Muscle layer of colon (tissue), 2 donors: Measurements from ENCODE around the gene AIM2.

ENCODE experiments used
- H3K27ac ChIP-seq: one replicate; pipeline ENCODE4 v1.7.0; 2013; ENCODE audit warnings: low read depth, mild to moderate bottlenecking, low read length, moderate library complexity
- H3K27me3 ChIP-seq, 2 donors: one replicate each; pipeline ENCODE4 v1.7.0; 2013; ENCODE audit warnings: low read length in 2 of 2, mild to moderate bottlenecking in 2 of 2; ENCODE audit not compliant: insufficient read depth in 2 of 2, control insufficient read depth in 1 of 2
- H3K36me3 ChIP-seq: one replicate; pipeline ENCODE4 v1.7.0; 2013; ENCODE audit warnings: mild to moderate bottlenecking, low read length; ENCODE audit not compliant: insufficient read depth
- H3K4me1 ChIP-seq: one replicate; pipeline ENCODE4 v1.7.0; 2013; ENCODE audit warnings: mild to moderate bottlenecking, low read length; ENCODE audit not compliant: insufficient read depth
- H3K4me3 ChIP-seq, 2 donors: one replicate each; pipeline ENCODE4 v1.7.0; 2013; ENCODE audit warnings: low read length in 2 of 2, low read depth in 1 of 2, mild to moderate bottlenecking in 1 of 2, moderate library complexity in 1 of 2
- H3K9ac ChIP-seq: one replicate; pipeline ENCODE4 v1.7.0; 2013; ENCODE audit warnings: low read length
- H3K9me3 ChIP-seq: one replicate; pipeline ENCODE4 v1.7.0; 2013; ENCODE audit warnings: mild to moderate bottlenecking, low read length
- donor health status: abdominal sarcoma.
- donor health status: Adenocarcinoma of cecum.

The AIM2 gene

DNA sequence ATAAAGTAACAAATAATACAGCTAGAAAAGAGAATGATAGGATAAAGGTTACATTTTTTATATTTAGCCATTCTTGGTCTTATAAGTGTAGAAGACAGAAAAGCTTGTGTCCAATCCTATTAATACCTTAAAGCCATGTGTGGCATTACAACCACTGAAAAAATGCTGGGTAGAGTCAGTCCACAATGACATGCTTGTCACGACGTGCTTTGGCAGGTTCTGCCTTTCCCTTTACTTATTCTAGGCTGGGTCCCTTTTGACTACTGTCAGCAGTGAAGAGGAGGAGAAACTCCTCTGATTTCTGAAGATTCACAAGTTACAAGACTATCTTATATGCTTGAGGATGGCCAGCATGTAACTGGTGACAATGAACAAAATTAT lies 14.6 kb upstream of the AIM2 start:
- Histone ChIP-seq H3K9ac (no peak overlapping the region), H3K27me3 (no peaks in the 10 kb centered on the region), H3K4me1 (no peaks in the 10 kb centered on the region), H3K27ac (no peak overlapping the region), H3K36me3 (no peaks in the 10 kb centered on the region), H3K9me3 (no peaks in the 10 kb centered on the region), H3K4me3 (no peak overlapping the region)

DNA sequence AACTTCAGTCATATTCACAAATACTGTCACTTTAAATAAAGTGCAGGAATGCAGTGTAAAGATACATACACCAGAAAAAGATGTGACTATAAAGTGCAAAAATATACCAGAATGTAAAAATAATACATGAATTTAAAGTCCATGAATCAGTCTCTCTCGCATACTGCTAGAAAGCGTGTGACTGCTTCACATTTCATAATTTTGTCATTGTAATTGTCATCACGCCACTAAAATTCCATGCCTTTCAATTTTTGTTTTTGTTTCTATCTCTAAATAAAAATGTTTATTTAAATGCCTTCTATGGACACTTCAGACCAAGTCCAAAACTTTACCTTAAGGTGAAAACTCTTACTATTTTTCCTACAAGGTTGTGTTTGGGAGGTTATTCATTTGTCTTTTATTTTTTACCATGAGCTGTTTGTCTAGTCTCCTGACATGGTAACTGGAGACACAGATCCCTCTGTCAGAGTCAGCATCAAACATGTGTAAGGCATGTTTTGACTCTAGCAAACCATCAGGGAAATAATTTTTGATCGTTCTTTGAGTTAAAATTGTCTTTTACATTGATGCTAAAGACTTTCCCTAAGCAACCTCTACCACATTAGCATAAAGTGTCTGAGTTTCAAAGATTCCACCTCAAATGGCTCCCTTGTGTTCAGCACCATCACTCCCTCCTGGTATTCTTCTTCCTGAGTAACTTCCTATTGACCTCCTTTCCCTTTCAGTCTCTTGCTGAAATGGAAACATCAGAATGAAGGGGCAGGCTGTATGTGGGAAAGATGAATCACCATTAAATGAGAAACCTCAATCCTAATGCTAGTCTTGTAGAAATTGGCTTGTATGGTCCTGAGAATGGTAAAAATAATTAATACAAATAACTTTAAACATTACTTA lies 14.0 kb upstream of the AIM2 start:
- Histone ChIP-seq H3K36me3 (no peaks in the 10 kb centered on the region), H3K4me3 (no peak overlapping the region), H3K27me3 (no peaks in the 10 kb centered on the region), H3K9ac (no peak overlapping the region), H3K9me3 (no peaks in the 10 kb centered on the region), H3K27ac (no peak overlapping the region), H3K4me1 (no peaks in the 10 kb centered on the region)

DNA sequence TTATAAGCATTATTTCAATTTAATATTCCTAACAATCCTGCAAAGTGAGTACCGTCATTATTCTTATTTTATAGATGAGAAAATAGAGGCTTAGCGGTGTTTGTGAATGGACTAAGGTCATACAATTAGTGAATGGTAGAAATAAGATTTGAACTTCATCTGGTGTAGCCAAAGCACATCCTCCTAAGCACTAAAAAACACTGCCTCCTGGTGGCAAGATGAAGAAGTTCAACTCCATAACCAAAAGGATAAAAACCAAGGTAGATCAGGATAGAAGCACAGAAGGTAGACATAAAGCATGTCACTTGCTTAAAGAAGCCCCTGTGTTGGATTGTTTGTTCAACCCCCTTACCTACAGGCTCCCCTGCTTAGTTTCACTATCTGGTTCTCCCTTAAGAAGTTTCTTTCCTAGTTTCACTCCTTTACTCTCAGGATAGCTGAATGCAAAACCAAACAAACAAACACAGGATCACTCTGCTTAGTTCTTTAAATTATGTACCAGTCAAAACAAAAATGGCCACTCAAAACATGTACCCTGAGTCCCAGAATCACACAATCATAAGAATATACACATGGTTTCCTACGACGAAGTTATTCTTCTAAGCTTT lies 12.7 kb upstream of the AIM2 start:
- Histone ChIP-seq H3K27me3 (no peaks in the 10 kb centered on the region), H3K9ac (no peak overlapping the region), H3K27ac (no peak overlapping the region), H3K4me1 (no peaks in the 10 kb centered on the region), H3K36me3 (no peaks in the 10 kb centered on the region), H3K9me3 (no peaks in the 10 kb centered on the region), H3K4me3 (no peak overlapping the region)

DNA sequence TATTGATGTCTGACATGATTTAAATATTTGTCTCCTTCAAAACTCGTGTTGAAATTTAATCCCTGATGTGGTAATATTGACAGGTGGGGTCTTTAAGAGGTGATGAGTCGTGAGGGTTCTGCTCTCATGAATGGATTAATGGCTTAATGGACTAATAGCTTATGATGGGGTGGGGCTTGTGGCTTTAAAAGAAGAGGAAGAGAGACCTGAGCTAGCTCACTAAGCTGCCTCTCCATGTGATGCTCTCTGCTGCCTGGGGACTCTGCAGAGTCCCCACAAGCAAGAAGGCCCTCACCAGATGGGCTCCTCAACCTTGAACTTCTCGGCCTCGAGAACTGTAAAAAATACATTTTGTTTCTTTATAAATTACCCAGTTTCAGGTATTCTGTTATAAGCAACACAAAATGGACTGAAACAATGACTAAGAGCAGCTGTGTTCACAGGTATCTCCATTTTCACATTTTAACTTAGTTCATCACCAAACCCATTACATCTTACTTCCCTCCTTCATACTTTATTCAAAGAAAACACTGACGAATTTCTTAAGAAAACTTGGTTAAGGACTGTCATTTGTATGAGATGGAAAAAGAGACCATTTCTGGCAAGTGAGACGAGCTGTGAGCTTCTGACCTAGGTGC lies 12.1 kb upstream of the AIM2 start:
- no peak overlapping the region for H3K4me3 ChIP-seq
- no peak overlapping the region for H3K27ac ChIP-seq
- no peaks in the 10 kb centered on the region for H3K36me3 ChIP-seq
- H3K4me1 ChIP-seq: no peaks in the 10 kb centered on the region
- H3K9ac ChIP-seq: no peak overlapping the region
- no peaks in the 10 kb centered on the region for H3K27me3 ChIP-seq
- no peaks in the 10 kb centered on the region for H3K9me3 ChIP-seq

DNA sequence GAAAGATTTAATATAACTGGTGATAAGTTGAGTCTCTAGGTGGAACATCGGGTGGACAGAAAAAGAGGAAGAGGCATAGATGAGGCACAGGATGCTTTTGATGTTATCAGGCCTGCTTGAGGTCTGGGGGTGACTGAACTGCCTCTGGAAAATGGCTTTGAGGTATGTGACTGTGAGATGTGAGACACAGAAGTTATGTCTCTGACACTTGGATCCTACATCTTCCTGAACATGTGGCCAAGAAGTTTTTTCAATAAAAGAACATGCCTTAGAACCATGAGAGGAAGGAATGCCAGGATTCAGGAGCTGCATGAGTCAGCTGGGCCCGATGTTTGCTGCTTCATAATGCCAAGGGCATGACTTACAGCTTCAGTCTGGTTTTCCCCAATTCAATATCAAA lies 11.5 kb upstream of the AIM2 start:
- no peaks in the 10 kb centered on the region for H3K4me1 ChIP-seq
- H3K27me3 ChIP-seq: no peaks in the 10 kb centered on the region
- no peak overlapping the region for H3K9ac ChIP-seq
- no peak overlapping the region for H3K27ac ChIP-seq
- no peak overlapping the region for H3K4me3 ChIP-seq
- H3K36me3 ChIP-seq: no peaks in the 10 kb centered on the region
- no peaks in the 10 kb centered on the region for H3K9me3 ChIP-seq

DNA sequence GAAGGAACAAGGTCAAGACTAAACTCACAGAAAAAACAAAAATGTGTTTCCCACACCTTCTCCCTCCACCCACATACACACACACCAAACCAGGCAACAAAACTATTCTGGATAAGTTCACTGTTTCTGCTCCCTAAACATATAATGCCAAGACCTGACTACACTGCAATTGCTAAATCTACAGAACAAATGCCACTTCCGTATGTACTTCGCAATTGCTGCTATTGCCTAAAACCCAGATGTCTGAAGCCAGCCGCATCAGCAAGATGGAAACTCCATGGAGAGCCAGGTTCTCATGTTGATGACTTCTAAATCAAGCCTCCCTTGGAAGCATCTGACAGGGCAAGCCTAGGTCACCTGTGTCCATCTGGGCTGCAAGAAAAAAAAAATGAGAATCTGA lies 8.3 kb upstream of the AIM2 start:
- Histone ChIP-seq H3K27me3 (no peaks in the 10 kb centered on the region), H3K27ac (no peak overlapping the region), H3K9me3 (no peaks in the 10 kb centered on the region), H3K4me3 (no peak overlapping the region), H3K9ac (no peak overlapping the region), H3K36me3 (no peaks in the 10 kb centered on the region), H3K4me1 (no peaks in the 10 kb centered on the region)

DNA sequence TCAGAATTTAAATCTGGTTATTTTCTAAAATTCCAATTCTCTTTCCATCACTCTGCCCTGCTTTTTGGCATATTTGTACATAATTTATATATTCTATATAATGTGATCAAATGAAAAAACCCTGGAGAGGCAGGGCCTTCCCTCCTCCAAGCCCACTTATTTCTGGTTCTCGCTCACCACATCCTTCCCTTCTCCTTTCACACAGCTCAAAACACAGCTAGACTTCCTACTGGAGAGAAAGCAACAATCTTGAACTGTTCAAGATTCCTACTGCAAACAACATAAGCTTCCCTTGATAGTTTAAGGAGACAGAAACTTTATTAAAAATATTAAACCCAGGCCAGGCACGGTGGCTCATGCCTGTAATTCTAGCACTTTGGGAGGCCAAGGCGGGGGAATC lies 7.6 kb upstream of the AIM2 start:
- H3K9me3 ChIP-seq: no peaks in the 10 kb centered on the region
- no peak overlapping the region for H3K4me3 ChIP-seq
- H3K27ac ChIP-seq: no peak overlapping the region
- no peak overlapping the region for H3K9ac ChIP-seq
- no peaks in the 10 kb centered on the region for H3K27me3 ChIP-seq
- no peaks in the 10 kb centered on the region for H3K4me1 ChIP-seq
- no peaks in the 10 kb centered on the region for H3K36me3 ChIP-seq

DNA sequence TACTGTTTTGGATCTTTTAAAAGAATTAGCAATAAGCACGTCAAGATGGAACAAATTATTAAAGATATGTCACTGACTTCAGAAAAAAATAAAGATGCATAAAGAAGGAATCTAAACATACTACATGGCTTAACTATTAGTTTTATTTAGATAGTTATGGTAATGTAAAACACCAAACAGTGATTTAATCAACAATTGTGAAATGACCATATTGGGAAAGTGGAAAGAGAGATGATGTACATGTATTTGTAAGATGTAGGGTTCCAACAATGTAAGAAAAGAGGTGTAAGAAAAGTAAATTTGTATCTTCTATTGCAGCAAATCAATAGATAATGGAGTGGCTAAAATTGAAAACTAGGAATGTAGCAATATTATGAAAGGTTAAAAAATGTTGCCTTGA lies 6.4 kb upstream of the AIM2 start:
- H3K36me3 ChIP-seq: no peaks in the 10 kb centered on the region
- H3K27ac ChIP-seq: no peak overlapping the region
- H3K9me3 ChIP-seq: no peaks in the 10 kb centered on the region
- H3K9ac ChIP-seq: no peak overlapping the region
- no peaks in the 10 kb centered on the region for H3K27me3 ChIP-seq
- no peaks in the 10 kb centered on the region for H3K4me1 ChIP-seq
- H3K4me3 ChIP-seq: no peak overlapping the region

DNA sequence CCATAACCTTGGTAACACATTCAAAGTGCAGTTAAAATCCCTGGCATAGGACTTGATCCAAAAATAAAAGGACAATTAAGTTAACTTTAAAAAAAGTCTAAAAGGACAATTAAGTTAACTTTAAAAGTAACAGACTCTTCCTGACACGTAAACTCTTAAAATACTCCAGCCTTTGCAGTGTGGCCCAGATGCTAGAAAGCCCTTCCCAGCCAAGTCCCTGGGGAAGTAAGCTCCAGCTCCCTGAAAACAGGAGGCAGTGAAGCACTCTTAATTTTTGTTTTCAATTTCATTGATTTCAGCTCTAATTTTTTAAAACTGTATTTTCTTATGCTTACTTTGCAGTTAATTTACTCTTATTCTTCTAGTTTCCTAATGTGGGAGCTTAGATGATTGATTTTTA lies 5.1 kb upstream of the AIM2 start:
- no peak overlapping the region for H3K4me3 ChIP-seq
- H3K9ac ChIP-seq: no peak overlapping the region
- H3K4me1 ChIP-seq: no peaks in the 10 kb centered on the region
- no peaks in the 10 kb centered on the region for H3K36me3 ChIP-seq
- no peaks in the 10 kb centered on the region for H3K9me3 ChIP-seq
- H3K27me3 ChIP-seq: no peaks in the 10 kb centered on the region
- no peak overlapping the region for H3K27ac ChIP-seq

DNA sequence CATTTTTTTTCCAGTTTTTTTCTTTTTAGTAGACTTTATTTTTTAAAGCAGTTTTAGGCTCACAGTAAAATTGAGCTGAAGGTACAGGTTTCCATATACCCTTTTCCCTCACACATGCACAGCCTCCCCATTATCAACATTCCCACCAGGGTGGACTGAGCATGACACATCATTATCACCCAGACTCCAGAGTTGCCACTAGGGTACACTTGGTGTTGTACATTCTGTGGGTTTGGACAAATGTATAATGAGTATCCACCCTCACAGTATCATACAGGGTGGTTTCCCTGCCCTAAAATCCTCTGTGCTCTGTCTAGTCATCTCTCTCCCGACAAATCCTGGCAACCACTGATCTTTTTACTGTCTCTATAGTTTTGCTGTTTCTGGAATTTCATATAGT lies 3.0 kb upstream of the AIM2 start:
- no peaks in the 10 kb centered on the region for H3K36me3 ChIP-seq
- no peak overlapping the region for H3K9ac ChIP-seq
- H3K4me3 ChIP-seq: no peak overlapping the region
- H3K27me3 ChIP-seq: no peaks in the 10 kb centered on the region
- H3K27ac ChIP-seq: no peak overlapping the region
- H3K4me1 ChIP-seq: no peaks in the 10 kb centered on the region
- no peaks in the 10 kb centered on the region for H3K9me3 ChIP-seq

DNA sequence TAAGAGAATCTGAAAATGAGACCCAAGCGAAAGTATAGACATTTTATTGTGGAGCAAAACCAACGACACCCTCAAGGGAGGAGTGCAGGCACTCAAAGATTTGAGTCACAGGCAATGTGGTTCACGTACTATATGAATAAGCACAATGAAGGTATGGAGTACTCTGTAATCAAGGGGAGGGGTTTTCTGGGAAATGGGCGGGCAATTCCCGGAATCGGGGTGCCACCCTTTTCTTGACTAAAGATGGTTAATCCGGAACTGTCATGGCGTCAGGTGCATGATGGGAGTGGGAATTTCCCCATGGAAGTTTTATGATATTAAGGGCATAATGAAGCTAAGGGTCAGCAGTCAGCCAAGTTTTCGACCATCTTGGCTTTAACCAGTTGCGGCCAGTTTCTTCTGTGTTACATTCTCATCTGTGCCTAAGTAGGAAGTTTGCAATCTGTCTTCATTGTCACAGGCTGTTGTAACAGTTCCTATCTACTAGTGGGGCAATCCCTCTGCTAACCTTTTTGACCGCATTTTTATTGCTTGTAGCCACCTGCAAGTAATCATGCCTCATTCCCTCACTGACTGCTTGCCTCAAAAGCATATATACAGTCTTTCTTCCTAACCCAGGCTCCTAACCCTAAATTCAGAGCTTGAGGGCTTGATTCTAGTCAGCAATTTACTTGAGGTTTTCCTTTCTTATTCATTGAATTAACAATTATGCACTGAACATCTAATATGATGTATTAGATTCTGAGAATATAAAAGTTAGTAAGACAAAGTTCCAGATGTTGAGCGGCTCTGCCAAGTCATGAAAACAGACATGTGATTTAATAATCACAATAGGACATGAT lies 775 bp upstream of the AIM2 start:
- no peaks in the 10 kb centered on the region for H3K27me3 ChIP-seq
- H3K9ac ChIP-seq: no peak overlapping the region
- H3K9me3 ChIP-seq: no peaks in the 10 kb centered on the region
- no peak overlapping the region for H3K27ac ChIP-seq
- H3K4me1 ChIP-seq: no peaks in the 10 kb centered on the region
- H3K36me3 ChIP-seq: no peaks in the 10 kb centered on the region
- H3K4me3 ChIP-seq: no peak overlapping the region
